K562 (cell line): ENCODE measurements around the gene PRKG2. TPM values are rescaled to one million over a fixed set of nuclear protein-coding genes. Genes with fewer than 3 reads are reported as not detected.

Experiments used
- ARID1B ChIP-seq: fragments of 450-650 bp; IDR thresholded peaks from 2 replicates; pipeline ENCODE4 v1.6.1; 2016; ENCODE audit warnings: antibody characterized with exemption, mild to moderate bottlenecking, inconsistent platforms
- BRF1 ChIP-seq: IDR thresholded peaks from 3 replicates; pipeline ENCODE4 v1.6.1; 2011; ENCODE audit warnings: borderline replicate concordance, mild to moderate bottlenecking; ENCODE audit not compliant: insufficient read length; ENCODE audit errors: extremely low read depth
- E2F4 ChIP-seq: sonication (generic); formaldehyde crosslinking; IDR thresholded peaks from 2 replicates; pipeline ENCODE4 v1.8.0; 2022; ENCODE audit warnings: mild to moderate bottlenecking, low read depth, missing genetic modification reagents
- ESRRA ChIP-seq: fragments of 450-650 bp; IDR thresholded peaks from 2 replicates; pipeline ENCODE4 v1.6.1; 2014; ENCODE audit warnings: low read depth, mild to moderate bottlenecking, moderate library complexity, borderline replicate concordance
- HES1 ChIP-seq: fragments of 450-650 bp; IDR thresholded peaks from 2 replicates; pipeline ENCODE4 v1.6.1; 2016; ENCODE audit warnings: low read depth, mild to moderate bottlenecking, moderate library complexity
- LARP7 ChIP-seq: fragments of 450-650 bp; IDR thresholded peaks from 2 replicates; pipeline ENCODE4 v1.6.1; 2016
- MEF2D ChIP-seq: conservative IDR thresholded peaks from 2 replicates; pipeline ENCODE4 v1.6.1; 2016; ENCODE audit warnings: low read depth, missing genetic modification characterization, missing compliant biosample characterization
- MIER1 ChIP-seq: fragments of 450-650 bp; IDR thresholded peaks from 2 replicates; pipeline ENCODE4 v1.6.1; 2016; ENCODE audit warnings: antibody characterized with exemption, mild to moderate bottlenecking, low read depth
- RAD21 ChIP-seq, 2 experiments: fragments of 250-450 bp in 1 of 2; fragments of 450-650 bp in 1 of 2; sonication (Bioruptor Pico) in 1 of 2; formaldehyde crosslinking in 1 of 2; IDR thresholded peaks in 1 of 2; conservative IDR thresholded peaks in 1 of 2; 2 replicates each; pipeline versions ENCODE4 v1.4.0 to v1.8.0; 2020 to 2022; ENCODE audit warnings: mild to moderate bottlenecking in 2 of 2, moderate library complexity in 1 of 2
- RBM34 ChIP-seq: fragments of 200-400 bp; formaldehyde crosslinking; IDR thresholded peaks from 2 replicates; pipeline ENCODE4 v1.6.1; 2018; ENCODE audit warnings: low read length, borderline replicate concordance; ENCODE audit not compliant: insufficient read depth
- SMC3 ChIP-seq: conservative IDR thresholded peaks from 2 replicates; pipeline ENCODE4 v1.6.1; 2011; ENCODE audit warnings: low read depth, low read length, improper control_type of control experiment; ENCODE audit not compliant: insufficient read depth
- TCF7 ChIP-seq: sonication (generic); IDR thresholded peaks from 2 replicates; pipeline ENCODE4 v1.6.1; 2016; ENCODE audit warnings: antibody characterized with exemption, borderline replicate concordance
- ZNF24 ChIP-seq: fragments of 450-650 bp; IDR thresholded peaks from 2 replicates; pipeline ENCODE4 v1.6.1; 2016
- ZNF695 ChIP-seq: fragments of 450-650 bp; formaldehyde crosslinking; IDR thresholded peaks from 2 replicates; pipeline ENCODE4 v1.4.0; 2020; ENCODE audit warnings: mild to moderate bottlenecking, moderate library complexity
- ZNF79 ChIP-seq: fragments of 250-450 bp; sonication (Bioruptor Pico); IDR thresholded peaks from 2 replicates; pipeline ENCODE4 v1.4.0; 2020; ENCODE audit warnings: low read depth, mild to moderate bottlenecking, moderate library complexity
- polyA plus RNA-seq, 8 experiments: library from polyadenylated mRNA; depleted of rRNA in 4 of 8; stranded (reverse) in 5 of 8; unstranded in 3 of 8; fragments of >200 nt; fragmentation: Nextera tagmentation in 2 of 8; fragmentation: Illumina TruSeq in 1 of 8; extraction: Ambion mirVana in 2 of 8; extraction: Trizol in 1 of 8; gene quantifications; 2 replicates each; pipeline versions ENCODE4 v1.2.1 to v1.2.3, GENCODE V29; 2011 to 2014; ENCODE audit warnings: inconsistent platforms in 1 of 8, missing spikeins in 1 of 8
- total RNA-seq, 7 experiments: library from RNA; depleted of rRNA in 6 of 7; stranded (reverse); fragments of >200 nt in 6 of 7; fragmentation: Illumina TruSeq in 2 of 7; extraction: Trizol in 2 of 7; gene quantifications; 2 replicates each; pipeline versions ENCODE4 v1.2.1 to v1.2.3, GENCODE V29; 2011 to 2021; ENCODE audit warnings: low replicate concordance in 1 of 7
- TF ChIP-seq, protein P1 (sequence below): fragments of 450-650 bp; IDR thresholded peaks from 2 replicates; pipeline ENCODE4 v1.6.1; 2018; ENCODE audit not compliant: partially characterized antibody

Gene PRKG2
- total and polyA plus RNA-seq, 9 of the 15 experiments (the other 6 are each of a cell fraction or from before 2014, with no cell fraction given), result 0.01 to 0.68 (median 0.34) TPM

GRCh38 chr4:81069706-81070331, 145.2 kb downstream of the PRKG2 start (continued):
- TF ChIP-seq, protein P1, sequence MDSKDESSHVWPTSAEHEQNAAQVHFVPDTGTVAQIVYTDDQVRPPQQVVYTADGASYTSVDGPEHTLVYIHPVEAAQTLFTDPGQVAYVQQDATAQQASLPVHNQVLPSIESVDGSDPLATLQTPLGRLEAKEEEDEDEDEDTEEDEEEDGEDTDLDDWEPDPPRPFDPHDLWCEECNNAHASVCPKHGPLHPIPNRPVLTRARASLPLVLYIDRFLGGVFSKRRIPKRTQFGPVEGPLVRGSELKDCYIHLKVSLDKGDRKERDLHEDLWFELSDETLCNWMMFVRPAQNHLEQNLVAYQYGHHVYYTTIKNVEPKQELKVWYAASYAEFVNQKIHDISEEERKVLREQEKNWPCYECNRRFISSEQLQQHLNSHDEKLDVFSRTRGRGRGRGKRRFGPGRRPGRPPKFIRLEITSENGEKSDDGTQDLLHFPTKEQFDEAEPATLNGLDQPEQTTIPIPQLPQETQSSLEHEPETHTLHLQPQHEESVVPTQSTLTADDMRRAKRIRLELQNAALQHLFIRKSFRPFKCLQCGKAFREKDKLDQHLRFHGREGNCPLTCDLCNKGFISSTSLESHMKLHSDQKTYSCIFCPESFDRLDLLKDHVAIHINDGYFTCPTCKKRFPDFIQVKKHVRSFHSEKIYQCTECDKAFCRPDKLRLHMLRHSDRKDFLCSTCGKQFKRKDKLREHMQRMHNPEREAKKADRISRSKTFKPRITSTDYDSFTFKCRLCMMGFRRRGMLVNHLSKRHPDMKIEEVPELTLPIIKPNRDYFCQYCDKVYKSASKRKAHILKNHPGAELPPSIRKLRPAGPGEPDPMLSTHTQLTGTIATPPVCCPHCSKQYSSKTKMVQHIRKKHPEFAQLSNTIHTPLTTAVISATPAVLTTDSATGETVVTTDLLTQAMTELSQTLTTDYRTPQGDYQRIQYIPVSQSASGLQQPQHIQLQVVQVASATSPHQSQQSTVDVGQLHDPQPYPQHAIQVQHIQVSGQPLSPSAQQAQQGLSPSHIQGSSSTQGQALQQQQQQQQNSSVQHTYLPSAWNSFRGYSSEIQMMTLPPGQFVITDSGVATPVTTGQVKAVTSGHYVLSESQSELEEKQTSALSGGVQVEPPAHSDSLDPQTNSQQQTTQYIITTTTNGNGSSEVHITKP, result no peak
- TF ChIP-seq MEF2D (tag) (no peak), SMC3 (peak; percentile 66), BRF1 (no peak), ZNF24 (no peak), E2F4 (CRISPR knock-in tag) (no peak), LARP7 (no peak), TCF7 (no peak), ZNF79 (CRISPR knock-in tag) (no peak), ZNF695 (CRISPR knock-in tag) (no peak), ARID1B (no peak), RBM34 (no peak), MIER1 (no peak), ESRRA (0 out of 2 replicates have a peak, but pooled peaks have one; percentile 33), HES1 (no peak), RAD21 (CRISPR knock-in tag; conservative IDR thresholded peaks at IDR 0.05 in 1 of 2, IDR thresholded peaks at IDR 0.05 in 1 of 2) (peak; percentile 69 to 80)
